ENCODE measurements around the gene GDPD5.

Gene GDPD5

DNA sequence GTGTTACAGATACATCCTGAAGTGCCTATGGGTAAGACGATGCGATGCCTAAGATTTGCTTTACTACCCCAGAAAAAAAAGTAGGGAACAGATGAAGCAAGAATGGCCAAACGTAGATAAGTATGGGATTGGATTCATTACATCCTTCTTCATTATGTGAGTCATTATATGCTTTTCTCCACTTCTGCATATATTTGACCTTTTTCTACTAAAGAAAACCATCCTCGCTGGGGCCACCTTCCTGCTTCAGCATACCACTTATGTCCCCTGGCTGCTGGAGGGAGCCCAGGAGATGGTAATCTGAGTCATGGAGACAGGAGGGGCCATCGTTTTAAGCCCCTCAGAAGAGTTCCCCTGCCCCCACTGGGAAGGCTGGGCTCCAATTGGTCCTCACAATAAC is 78.3 kb downstream of the GDPD5 start:
- DNase-seq (ENCODE audit: insufficient read length, low spot score) (no peak), FAIRE-seq (no peak)
- no peak for TF ChIP-seq POLR2A (IDR thresholded peaks at IDR 0.05; ENCODE audit: low read depth, low read length)

DNA sequence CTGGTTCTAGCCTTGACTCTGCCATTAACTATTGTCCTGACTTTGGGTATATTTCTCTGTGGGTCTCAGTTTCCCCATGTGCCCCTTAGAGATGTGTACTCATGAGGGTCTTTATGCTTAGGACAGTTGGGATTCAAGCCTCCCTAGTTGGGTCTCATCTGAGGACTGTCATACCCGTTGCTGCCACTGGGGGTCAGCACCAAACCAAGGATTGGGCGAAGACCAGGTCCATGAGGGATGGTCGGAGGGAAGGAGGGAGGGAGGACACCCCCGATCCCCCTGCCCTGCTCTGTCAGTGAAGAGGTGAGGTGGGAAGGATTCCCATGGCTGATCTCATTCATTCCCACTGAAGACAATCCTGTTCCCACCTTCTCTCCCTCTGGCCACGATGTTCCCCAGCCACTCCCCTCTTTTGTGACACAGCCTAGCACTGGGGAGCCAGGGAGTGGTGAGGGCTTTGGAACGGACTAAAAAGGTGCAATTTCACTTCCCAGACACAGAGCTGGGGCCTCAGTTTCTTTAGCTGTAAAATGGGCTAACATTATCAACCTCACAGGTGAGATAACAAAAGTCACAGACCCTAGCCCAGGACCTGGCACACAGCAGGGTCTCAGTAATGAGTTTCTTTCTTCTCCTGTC is 80.3 kb downstream of the GDPD5 start:
- FAIRE-seq (no peak), DNase-seq (ENCODE audit: insufficient read length, low spot score) (peak; percentile 67)
- TF ChIP-seq POLR2A (IDR thresholded peaks at IDR 0.05; ENCODE audit: low read depth, low read length) = no peak

DNA sequence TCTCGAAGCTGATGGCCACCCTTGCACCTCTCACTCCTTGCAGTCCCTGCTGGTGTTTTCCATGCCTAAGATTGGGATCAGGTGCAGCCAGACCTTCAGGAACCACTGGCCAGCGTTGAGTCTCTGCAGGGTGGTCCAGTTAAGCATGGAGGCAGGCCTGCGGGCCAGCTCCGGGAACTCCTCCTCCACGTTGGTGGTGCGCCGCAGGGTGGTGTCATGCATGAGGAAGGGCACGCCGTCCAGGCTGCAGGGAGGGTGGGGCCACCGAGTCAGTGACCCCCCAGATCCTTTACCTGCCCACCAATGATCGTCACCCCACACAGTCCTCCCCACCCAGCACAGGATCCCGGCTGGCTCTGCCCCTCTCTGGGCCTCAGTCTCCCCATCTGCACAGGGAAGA is 82.7 kb downstream of the GDPD5 start:
- no peak for TF ChIP-seq POLR2A (IDR thresholded peaks at IDR 0.05; ENCODE audit: low read depth, low read length)
- DNase-seq (ENCODE audit: insufficient read length, low spot score) (no peak), FAIRE-seq (no peak)

DNA sequence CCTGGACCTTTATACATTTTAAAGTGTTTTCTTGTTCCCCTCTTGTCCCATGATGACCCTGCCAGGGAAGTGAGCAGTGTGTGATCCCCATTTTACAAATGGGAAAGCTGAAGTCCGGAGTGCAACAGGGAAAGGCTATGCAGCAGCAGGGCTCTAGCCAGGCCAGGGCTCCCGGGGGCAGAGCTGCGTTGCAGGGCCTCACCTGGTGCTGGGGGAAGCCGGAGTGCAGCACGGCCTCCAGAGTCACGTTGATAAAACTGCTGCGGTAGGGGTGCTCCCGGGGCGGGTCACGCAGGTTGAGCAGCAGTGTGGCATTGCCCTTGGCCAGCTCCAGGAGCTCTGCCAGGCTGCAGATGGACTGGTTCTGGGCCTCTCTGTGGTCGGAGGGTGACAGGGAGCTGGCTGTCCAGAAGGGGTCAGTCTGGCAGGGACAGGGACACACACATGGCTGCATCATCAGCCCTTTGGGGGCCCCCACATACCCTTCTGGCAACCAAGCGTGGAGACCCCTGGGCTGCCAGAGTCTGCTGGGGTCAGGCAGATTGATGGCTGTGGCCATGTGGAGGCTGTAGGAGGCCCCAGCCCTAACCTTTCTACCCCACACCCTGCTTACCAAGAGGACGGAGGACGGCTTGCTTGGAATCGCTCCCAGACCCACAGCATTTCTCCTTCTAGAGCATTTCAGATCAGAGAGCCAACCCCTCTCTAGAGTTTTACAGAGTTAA is 83.4 kb downstream of the GDPD5 start:
- no peak for DNase-seq (ENCODE audit: insufficient read length, low spot score)
- TF ChIP-seq POLR2A (IDR thresholded peaks at IDR 0.05; ENCODE audit: low read depth, low read length) = no peak

DNA sequence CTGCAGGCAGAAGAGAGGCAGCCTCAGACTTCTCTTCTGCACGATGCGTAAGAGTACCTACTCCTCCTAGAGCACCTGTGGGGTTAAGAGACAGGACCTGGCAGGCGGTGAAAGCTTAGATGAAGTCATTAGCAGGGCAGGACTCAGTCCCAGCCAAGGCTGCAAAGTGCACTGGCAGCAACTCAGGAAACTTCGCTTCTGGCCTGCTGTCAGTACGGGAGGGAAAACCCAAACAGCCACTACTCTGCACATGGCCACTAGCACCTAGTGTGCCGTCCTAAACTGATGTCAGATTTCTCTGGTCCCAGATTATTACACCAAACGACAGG is 84.0 kb downstream of the GDPD5 start:
- no peak for DNase-seq (ENCODE audit: insufficient read length, low spot score)
- no peak for TF ChIP-seq POLR2A (IDR thresholded peaks at IDR 0.05; ENCODE audit: low read depth, low read length)
- FAIRE-seq = no peak

More for the DNA sequence above, 83.4 kb downstream of the GDPD5 start:
- no peak for FAIRE-seq

DNA sequence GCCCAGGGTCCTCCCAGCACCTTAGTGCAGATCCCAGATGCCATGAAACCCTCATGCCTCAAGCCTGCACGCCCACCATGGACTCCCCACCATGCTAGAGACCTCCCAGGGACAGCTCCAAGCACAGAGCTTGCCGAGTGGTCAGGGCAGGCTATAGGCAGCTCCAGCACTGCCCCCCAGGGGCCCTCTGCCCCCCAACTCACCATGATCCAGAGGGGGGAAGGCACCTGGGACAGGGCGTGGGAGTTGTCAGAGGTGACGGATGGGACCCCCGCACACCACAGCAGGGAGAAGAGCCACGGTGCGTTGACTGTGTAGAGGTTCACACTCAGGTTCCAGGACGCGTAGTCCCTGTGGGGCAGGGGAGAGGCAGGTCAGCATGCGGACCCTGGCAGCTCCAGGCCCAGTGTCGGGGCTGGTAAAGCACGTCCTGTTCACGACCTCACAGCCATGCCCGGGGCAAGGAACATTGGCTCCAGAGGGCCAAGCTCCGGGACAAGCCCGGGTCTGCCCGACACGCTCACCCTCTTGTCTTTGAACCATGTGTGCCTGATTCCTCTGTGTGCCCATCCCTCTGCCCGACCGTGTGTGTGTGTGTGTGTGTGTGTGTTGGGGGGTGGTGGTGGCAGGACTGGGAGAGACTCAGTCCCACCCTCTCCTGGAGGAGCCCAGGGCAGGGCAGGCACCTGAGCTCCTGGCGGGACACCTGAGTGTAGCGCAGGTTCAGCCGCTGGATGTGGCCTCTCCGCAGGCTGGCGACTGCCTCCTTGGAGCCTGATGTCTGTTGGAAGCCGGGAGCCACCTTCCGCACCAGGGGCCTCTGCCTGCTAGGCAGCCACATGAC is 84.6 kb downstream of the GDPD5 start:
- FAIRE-seq (no peak), DNase-seq (ENCODE audit: insufficient read length, low spot score) (no peak)
- TF ChIP-seq POLR2A (IDR thresholded peaks at IDR 0.05; ENCODE audit: low read depth, low read length) = no peak

DNA sequence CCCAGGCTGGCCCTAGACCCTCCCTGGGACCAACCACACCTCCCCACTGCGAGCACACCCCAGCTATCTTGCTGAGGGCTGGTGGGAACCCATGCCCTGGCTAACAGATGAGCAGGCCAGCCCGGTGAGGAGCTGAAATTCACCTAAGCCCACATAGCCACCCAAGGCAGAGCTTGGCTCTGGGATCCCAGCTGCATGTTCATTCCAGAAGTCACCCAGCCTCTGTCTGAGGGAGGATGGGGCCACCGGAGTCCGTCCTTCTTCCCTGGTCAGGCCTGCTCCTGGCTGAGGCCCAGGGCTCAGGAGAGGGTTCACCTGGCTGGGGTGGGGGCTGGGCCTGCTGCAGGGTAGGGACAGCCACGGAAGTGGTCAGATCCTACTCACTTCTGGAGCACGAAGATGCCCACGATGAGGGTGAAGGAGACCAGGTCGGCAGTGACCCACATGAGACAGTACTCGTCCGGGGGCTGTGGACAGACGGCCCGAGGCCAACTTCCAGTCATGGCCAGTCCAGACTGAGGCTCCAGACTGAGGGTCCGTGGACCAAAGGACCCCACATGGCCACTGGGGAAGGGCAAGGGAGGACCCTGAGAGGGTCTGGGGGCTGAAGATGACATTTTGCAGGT is 86.1 kb downstream of the GDPD5 start:
- DNase-seq (ENCODE audit: insufficient read length, low spot score) (no peak), FAIRE-seq (no peak)
- no peak for TF ChIP-seq POLR2A (IDR thresholded peaks at IDR 0.05; ENCODE audit: low read depth, low read length)

DNA sequence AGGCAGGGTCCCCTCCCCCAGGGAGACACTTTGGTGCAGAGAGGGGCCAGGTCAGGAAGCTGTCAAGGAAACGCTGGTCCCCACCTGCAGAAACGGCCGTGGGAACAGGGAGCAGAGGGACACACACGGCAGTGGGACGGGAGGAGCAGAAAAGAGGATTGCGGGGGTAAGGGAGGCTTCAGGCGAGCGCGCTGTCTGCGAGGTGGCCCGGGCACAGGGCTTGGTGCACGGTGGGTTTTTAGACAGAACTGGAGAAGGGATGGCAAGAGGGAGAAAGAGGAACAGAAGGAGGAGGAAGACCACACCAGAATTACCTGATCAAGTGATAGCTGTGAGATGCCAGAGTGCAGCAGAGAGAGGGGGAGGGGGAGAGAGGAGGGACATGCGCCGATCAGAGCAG is 86.7 kb downstream of the GDPD5 start:
- FAIRE-seq (no peak), DNase-seq (ENCODE audit: insufficient read length, low spot score) (no peak)
- no peak for TF ChIP-seq POLR2A (IDR thresholded peaks at IDR 0.05; ENCODE audit: low read depth, low read length)

DNA sequence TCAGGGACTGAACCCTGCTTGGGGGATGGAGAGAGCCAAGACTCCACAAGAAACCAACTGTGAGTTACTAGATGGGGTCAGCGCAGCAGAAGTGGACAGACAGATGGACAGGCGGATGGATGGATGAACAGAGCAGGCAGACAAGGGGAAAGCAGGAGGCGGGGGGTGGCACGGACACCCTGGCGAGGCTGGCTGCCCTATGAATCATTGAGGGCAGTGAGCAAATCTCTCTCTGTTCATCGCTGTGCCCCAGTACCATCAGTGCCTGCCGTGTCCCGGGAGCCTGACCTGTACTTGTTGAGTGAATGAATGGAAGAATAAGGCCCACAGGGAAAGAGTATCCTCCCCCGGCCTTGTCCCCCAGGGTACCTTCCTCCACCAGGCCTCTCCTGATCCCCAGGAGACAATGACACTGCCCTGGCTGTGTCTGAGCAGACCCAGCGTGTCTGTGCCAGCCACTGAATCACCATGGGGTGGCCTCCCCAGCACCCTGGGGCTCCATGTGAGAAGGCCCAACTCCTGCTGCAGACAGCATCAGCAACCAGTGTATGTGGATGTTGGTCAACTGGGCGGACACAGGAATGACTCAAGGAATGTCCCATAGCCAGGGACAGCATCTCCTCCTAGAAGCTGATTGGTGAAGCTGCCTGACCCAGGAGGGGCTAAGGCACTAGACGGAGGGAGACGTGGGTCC is 87.6 kb downstream of the GDPD5 start:
- FAIRE-seq (no peak), DNase-seq (ENCODE audit: insufficient read length, low spot score) (peak; percentile 87)
- TF ChIP-seq POLR2A (IDR thresholded peaks at IDR 0.05; ENCODE audit: low read depth, low read length) = no peak; the same call in 1 of the 2 replicates

DNA sequence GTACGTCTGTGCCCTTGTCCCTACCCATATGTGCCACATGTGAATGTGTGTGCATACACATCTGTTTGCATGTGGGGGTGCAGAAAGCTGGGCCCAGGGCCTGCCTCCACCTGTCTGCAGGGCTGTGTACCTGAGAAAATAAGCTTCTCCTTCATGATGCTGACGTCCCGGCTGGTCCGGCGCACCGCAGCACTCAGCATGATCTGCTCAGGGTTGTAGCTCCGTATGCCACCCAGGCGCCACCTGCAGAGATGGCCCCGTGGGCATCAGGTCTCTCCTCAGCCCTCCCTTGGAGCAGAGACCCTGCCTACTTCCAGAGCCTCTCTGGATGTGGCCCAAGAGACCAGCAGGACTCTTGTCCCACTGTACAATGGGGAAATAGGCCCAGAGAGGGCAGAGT is 88.9 kb downstream of the GDPD5 start:
- FAIRE-seq = no peak
- no peak for DNase-seq (ENCODE audit: insufficient read length, low spot score)
- TF ChIP-seq POLR2A (IDR thresholded peaks at IDR 0.05; ENCODE audit: low read depth, low read length) = no peak

DNA sequence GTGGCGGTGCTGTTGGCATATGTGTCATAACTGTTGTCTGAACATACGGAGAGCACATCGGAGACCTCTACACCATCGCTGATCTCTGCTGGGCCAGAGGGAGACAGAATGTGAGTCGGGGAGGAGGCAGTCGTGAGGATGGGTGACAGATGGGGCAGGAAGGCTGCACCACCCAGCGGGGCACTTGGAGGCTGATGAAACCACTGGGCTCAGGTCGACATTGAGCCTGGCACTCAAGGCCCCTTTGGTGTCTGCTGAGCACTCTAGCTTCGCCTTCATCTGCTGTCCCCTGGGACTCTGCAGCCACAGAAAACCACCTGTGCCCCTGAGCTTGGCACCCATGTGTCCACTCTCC is 90.2 kb downstream of the GDPD5 start:
- DNase-seq (ENCODE audit: insufficient read length, low spot score) (no peak), FAIRE-seq (no peak)
- no peak for TF ChIP-seq POLR2A (IDR thresholded peaks at IDR 0.05; ENCODE audit: low read depth, low read length)

DNA sequence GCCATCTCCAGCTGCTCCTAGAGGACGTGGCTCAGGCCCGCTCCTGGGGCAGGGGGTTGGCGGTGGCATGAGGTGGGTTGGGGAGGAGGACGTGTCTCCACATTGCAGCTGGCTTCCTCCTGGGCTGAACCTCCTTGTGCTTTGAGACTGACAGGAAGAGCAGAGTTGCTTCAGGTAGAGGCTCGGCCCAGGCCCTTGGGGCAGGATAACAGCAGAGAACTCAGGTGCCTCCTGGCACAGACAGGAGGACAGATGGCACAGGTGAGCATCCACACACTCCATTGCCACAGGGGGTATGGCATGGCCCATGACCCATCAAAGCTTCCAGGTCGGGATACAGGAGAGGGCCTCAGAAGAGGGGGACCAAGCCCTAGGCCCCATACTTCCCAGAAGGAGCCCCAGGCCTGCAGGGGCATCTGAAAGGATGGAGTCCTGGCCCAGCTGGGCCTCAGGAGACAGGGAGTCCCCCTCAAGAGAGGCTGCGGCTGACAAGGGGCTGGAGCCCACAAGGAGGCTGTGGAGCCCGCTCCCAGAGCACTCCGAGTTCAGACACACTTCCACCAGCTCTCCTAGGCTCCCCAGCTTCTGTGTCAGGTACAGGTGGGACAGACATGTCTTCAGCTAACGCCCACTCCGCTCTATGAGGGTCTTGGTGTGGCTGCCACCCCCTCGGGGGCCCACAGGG is 90.7 kb downstream of the GDPD5 start:
- TF ChIP-seq POLR2A (IDR thresholded peaks at IDR 0.05; ENCODE audit: low read depth, low read length) = no peak
- no peak for FAIRE-seq
- DNase-seq (ENCODE audit: insufficient read length, low spot score) = no peak

DNA sequence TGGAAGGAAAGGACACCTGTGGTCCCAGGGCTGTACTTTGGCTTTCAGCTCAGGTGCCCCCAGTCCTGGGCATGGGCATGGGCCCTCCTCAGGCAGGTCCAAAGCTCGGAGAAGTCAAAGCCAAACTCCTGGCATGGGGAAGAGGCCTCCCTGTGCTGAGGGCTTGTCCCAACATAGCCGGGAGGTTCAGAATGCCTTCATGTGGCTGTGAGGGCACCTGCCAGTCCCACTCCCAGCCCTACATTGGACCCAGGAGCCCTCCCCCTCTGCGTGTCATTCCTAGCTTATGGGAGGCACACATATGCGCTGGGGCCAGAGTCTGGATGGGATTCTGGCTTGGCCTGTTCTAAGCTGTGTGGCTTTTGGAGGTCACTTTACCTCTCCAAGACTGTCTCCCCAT is 91.7 kb downstream of the GDPD5 start:
- no peak for TF ChIP-seq POLR2A (IDR thresholded peaks at IDR 0.05; ENCODE audit: low read depth, low read length)
- DNase-seq (ENCODE audit: insufficient read length, low spot score) (no peak), FAIRE-seq (no peak)
